CD14-positive monocyte (primary cell): ENCODE measurements around the gene UHRF1. TPM values are rescaled to one million over a fixed set of nuclear protein-coding genes. Genes with fewer than 3 reads are reported as not detected.

ENCODE experiments used
- DNase-seq, 3 donors: peaks; one replicate each; pipeline ENCODE4 v3.0.0-alpha.2; 2011 to 2022
- H2AFZ ChIP-seq: 2 replicates; pipeline ENCODE4 v1.6.0; 2012; ENCODE audit warnings: mild to moderate bottlenecking, low read depth, low read length, inconsistent platforms; ENCODE audit not compliant: insufficient read depth, poor library complexity, severe bottlenecking
- H3K27ac ChIP-seq, 2 donors: 1 replicate in 1 of 2; 2 replicates in 1 of 2; pipeline ENCODE4 v1.5.1; 2012 to 2013; ENCODE audit warnings: low read length in 2 of 2, control low read depth in 1 of 2, inconsistent platforms in 1 of 2, low read depth in 1 of 2, mild to moderate bottlenecking in 1 of 2
- H3K27me3 ChIP-seq, 2 donors: one replicate each; pipeline versions ENCODE4 v1.6.0 to v1.6.1; 2011 to 2013; ENCODE audit warnings: low read length in 2 of 2; ENCODE audit not compliant: control insufficient read depth in 2 of 2, insufficient read depth in 2 of 2
- H3K36me3 ChIP-seq, 2 donors: replicated peaks in 1 of 2; 1 replicate in 1 of 2; 2 replicates in 1 of 2; pipeline versions ENCODE4 v1.5.1 to v1.6.1; 2012 to 2013; ENCODE audit warnings: low read length in 2 of 2, control low read depth in 1 of 2, inconsistent platforms in 1 of 2, mild to moderate bottlenecking in 1 of 2; ENCODE audit not compliant: insufficient read depth in 2 of 2, control insufficient read depth in 1 of 2
- H3K4me1 ChIP-seq, 2 donors: 1 replicate in 1 of 2; 2 replicates in 1 of 2; pipeline versions ENCODE4 v1.5.1 to v1.6.1; 2012 to 2013; ENCODE audit warnings: low read length in 2 of 2, control low read depth in 1 of 2, inconsistent platforms in 1 of 2, mild to moderate bottlenecking in 1 of 2, moderate library complexity in 1 of 2; ENCODE audit not compliant: insufficient read depth in 2 of 2, control insufficient read depth in 1 of 2
- H3K4me2 ChIP-seq: replicated peaks from 2 replicates; pipeline ENCODE3; 2012; ENCODE audit warnings: low read length, moderate library complexity, mild to moderate bottlenecking; ENCODE audit not compliant: poor library complexity, severe bottlenecking; ENCODE audit errors: extremely low read depth
- H3K4me3 ChIP-seq, 3 experiments: fragments of 200-600 bp in 1 of 3; sonication (generic) in 1 of 3; replicated peaks in 1 of 3; 1 replicate in 2 of 3; 2 replicates in 1 of 3; pipeline ENCODE4 v1.5.1; 2011 to 2013; ENCODE audit warnings: low read length in 3 of 3, mild to moderate bottlenecking in 3 of 3, control low read depth in 2 of 3, low read depth in 2 of 3, inconsistent platforms in 1 of 3, moderate library complexity in 1 of 3
- H3K79me2 ChIP-seq: 2 replicates; pipeline ENCODE4 v1.6.0; 2012; ENCODE audit warnings: mild to moderate bottlenecking, control low read depth, inconsistent platforms, low read length, moderate library complexity; ENCODE audit not compliant: insufficient read depth
- H3K9ac ChIP-seq: 2 replicates; pipeline ENCODE4 v1.6.0; 2017; ENCODE audit warnings: low read length, mild to moderate bottlenecking; ENCODE audit not compliant: insufficient read depth, poor library complexity, severe bottlenecking
- H3K9me3 ChIP-seq, 2 donors: replicated peaks in 1 of 2; 1 replicate in 1 of 2; 2 replicates in 1 of 2; pipeline versions ENCODE4 v1.5.1 to v1.6.1; 2012 to 2013; ENCODE audit warnings: low read length in 2 of 2, control low read depth in 1 of 2; ENCODE audit not compliant: control insufficient read depth in 1 of 2, insufficient read depth in 1 of 2
- H4K20me1 ChIP-seq: 2 replicates; pipeline ENCODE4 v1.6.0; 2012; ENCODE audit warnings: mild to moderate bottlenecking, low read length, control low read depth, moderate library complexity; ENCODE audit not compliant: insufficient read depth
- H3K27ac Mint-ChIP-seq, 7 donors: one replicate each; pipeline ENCODE4 v1.8.0; 2020; ENCODE audit warnings: mild to moderate bottlenecking in 7 of 7, mixed read lengths in 7 of 7, moderate library complexity in 6 of 7, inconsistent platforms in 2 of 7
- H3K27me3 Mint-ChIP-seq, 3 donors: one replicate each; pipeline ENCODE4 v1.8.0; 2021 to 2022; ENCODE audit warnings: low read depth in 3 of 3, mild to moderate bottlenecking in 3 of 3, mixed read lengths in 3 of 3, moderate library complexity in 3 of 3, inconsistent platforms in 1 of 3
- H3K36me3 Mint-ChIP-seq, 2 donors: one replicate each; pipeline ENCODE4 v1.8.0; 2020; ENCODE audit warnings: mixed read lengths in 2 of 2, inconsistent platforms in 1 of 2, mild to moderate bottlenecking in 1 of 2
- H3K4me1 Mint-ChIP-seq: one replicate; pipeline ENCODE4 v1.8.0; 2020; ENCODE audit warnings: mild to moderate bottlenecking, mixed read lengths
- H3K4me3 Mint-ChIP-seq, 2 donors: one replicate each; pipeline ENCODE4 v1.8.0; 2020; ENCODE audit warnings: mild to moderate bottlenecking in 2 of 2, mixed read lengths in 2 of 2, moderate library complexity in 1 of 2
- H3K9me3 Mint-ChIP-seq, 7 donors: one replicate each; pipeline ENCODE4 v1.8.0; 2020 to 2022; ENCODE audit warnings: mixed read lengths in 7 of 7, mild to moderate bottlenecking in 6 of 7, moderate library complexity in 6 of 7, inconsistent platforms in 2 of 7
- CTCF ChIP-seq: fragments of 200-600 bp; IDR thresholded peaks from one replicate; pipeline ENCODE4 v1.8.0; 2022; ENCODE audit warnings: antibody characterized with exemption, mild to moderate bottlenecking
- WGBS: methylation state at CpG from one replicate; pipeline ENCODE4 v1.1.5; 2013; ENCODE audit warnings: missing lambda C conversion rate; ENCODE audit not compliant: insufficient coverage; 5-methylcytosine and 5-hydroxymethylcytosine counted together
- intact Hi-C, 2 donors: fragments of 100-400 bp; cut with micrococcal nuclease; formaldehyde crosslinking; loops; one replicate each; pipeline versions ENCODE4 v1.15.0 to v1.15.1; 2023
- polyA plus RNA-seq, 3 donors: library from polyadenylated mRNA; depleted of rRNA in 1 of 3; unstranded in 2 of 3; stranded (reverse) in 1 of 3; fragments of 300-500 nt in 2 of 3; fragments of >200 nt in 1 of 3; fragmentation: Illumina TruSeq in 2 of 3; gene quantifications; 1 replicate in 2 of 3; 2 replicates in 1 of 3; pipeline ENCODE4 v1.2.3, GENCODE V29; 2012 to 2021
- small RNA-seq: library from RNA; depleted of rRNA; stranded (forward); fragments of <200 nt; gene quantifications from one replicate; pipeline ENCODE3, GENCODE V24; 2012; ENCODE audit warnings: low read depth; ENCODE audit not compliant: insufficient read length

The UHRF1 gene
- polyA plus RNA-seq, 3 donors = 0.06 to 0.77 (median 0.63) TPM

DNA sequence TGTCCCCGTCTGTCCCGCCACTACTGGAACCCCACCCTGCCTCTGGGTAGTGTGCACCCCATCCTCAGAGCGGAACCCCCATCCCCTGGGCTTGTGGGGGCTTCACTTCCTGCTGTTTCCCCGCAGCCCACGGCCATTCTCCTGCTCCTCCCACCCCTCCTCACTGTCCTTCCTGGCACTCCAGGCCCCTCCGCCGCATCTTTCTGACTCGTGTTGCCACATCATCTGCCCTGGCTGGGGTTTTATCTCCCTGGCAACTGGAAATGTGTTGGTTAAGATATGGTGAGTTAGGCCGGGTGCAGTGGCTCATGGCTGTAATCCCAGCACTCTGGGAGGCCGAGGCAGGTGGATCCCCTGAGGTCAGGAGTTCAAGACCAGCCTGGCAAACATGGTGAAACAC is 96.9 kb downstream of the UHRF1 start:
- Histone ChIP-seq H2AFZ (no peak overlapping the region), H3K4me3 (no peak overlapping the region), H3K4me2 (no peak overlapping the region), H3K27ac (no peak overlapping the region), H3K9me3 (no peaks in the 10 kb centered on the region), H3K4me1 (no peaks in the 10 kb centered on the region), H3K79me2 (peaks cover 75% of the 10 kb centered on the region), H3K27me3 (no peaks in the 10 kb centered on the region), H3K9ac (no peak overlapping the region), H3K36me3 (peaks cover 2 to 21% of the 10 kb centered on the region in 2 donors), H4K20me1 (peaks cover 100% of the 10 kb centered on the region)
- WGBS = 35% methylated on average over 3 of the region's 10 CpGs
- Mint-ChIP-seq H3K36me3 (peaks cover 12 to 26% of the 10 kb centered on the region in 2 donors), H3K4me1 (peaks cover 1% of the 10 kb centered on the region), H3K27me3 (peaks cover 0 to 3% (median 2%) of the 10 kb centered on the region in 3 donors), H3K4me3 (no peak overlapping the region), H3K9me3 (peaks cover 0 to 3% (median 0%) of the 10 kb centered on the region in 7 donors), H3K27ac (peak overlapping the region in 1 of 7 donors; percentile 44)
- no peak for DNase-seq
- no peak for TF ChIP-seq CTCF
- intact Hi-C loops = no loop called here

- WGBS = 98% methylated on average over 7 of the region's 13 CpGs
- Histone ChIP-seq H3K27ac (no peak overlapping the region), H3K4me1 (no peaks in the 10 kb centered on the region), H3K4me2 (no peak overlapping the region), H3K4me3 (no peak overlapping the region), H3K79me2 (peaks cover 77% of the 10 kb centered on the region), H3K9ac (no peak overlapping the region), H2AFZ (no peak overlapping the region), H3K36me3 (peaks cover 6 to 23% of the 10 kb centered on the region in 2 donors), H3K27me3 (no peaks in the 10 kb centered on the region), H3K9me3 (no peaks in the 10 kb centered on the region), H4K20me1 (peaks cover 100% of the 10 kb centered on the region)
- peaks cover 0 to 3% (median 2%) of the 10 kb centered on the region in 3 donors for H3K27me3 Mint-ChIP-seq
- intact Hi-C loops = no loop called here
- peaks cover 1% of the 10 kb centered on the region for H3K4me1 Mint-ChIP-seq
- H3K9me3 Mint-ChIP-seq = peaks cover 0 to 3% (median 0%) of the 10 kb centered on the region in 7 donors
- no peak for TF ChIP-seq CTCF
- no peak overlapping the region for H3K4me3 Mint-ChIP-seq
- peak overlapping the region in 2 of 7 donors; percentile 3 to 76 for H3K27ac Mint-ChIP-seq
- DNase-seq = no peak
- H3K36me3 Mint-ChIP-seq = peaks cover 12 to 23% of the 10 kb centered on the region in 2 donors
These were observed 97.5 kb downstream of the UHRF1 start for GRCh38 chr19:5006821-5007220.

Small RNAs within 50 kb of the gene (small RNA-seq; reads per million reads assigned to genes)
- not detected for gene MIR4747

Other genes starting within 250 kb of the UHRF1 start
- gene MYDGF, start 239.2 kb upstream of the UHRF1 start, polyA plus RNA-seq = 100 to 1,000 TPM in 2 of 3 donors, 10 to 100 TPM in 1; 64.6 to 165 (median 160) TPM
- gene DPP9, start 185.7 kb upstream of the UHRF1 start, polyA plus RNA-seq = 10 to 100 TPM; 12.6 to 23.8 (median 13.9) TPM
- gene FEM1A, start 117.8 kb upstream of the UHRF1 start, polyA plus RNA-seq = 1 to 10 TPM; 2.1 to 4.2 (median 2.4) TPM
- gene TICAM1, start 77.8 kb upstream of the UHRF1 start, polyA plus RNA-seq = 10 to 100 TPM in 1 of 3 donors, 1 to 10 TPM in 2; 5.9 to 10.7 (median 9.2) TPM
- 100 to 1,000 TPM in 2 of 3 donors, 10 to 100 TPM in 1; 78.8 to 151 (median 138) TPM for gene PLIN3, start 41.8 kb upstream of the UHRF1 start, polyA plus RNA-seq
- 1 to 10 TPM in 2 of 3 donors, under 1 TPM in 1; 0.46 to 3.9 (median 1.0) TPM for gene ARRDC5, start 6.6 kb upstream of the UHRF1 start, polyA plus RNA-seq
- 10 to 100 TPM in 2 of 3 donors, 1 to 10 TPM in 1; 6.4 to 22.7 (median 12.7) TPM for gene KDM4B, start 59.6 kb downstream of the UHRF1 start, polyA plus RNA-seq